H9 (cell line): ENCODE results near the gene GNL3. TPM values are rescaled to one million over a fixed set of nuclear protein-coding genes. Genes with fewer than 3 reads are reported as not detected.
A peak's percentile ranks its signal among the peaks of the same experiment; 100 is the strongest.

Source experiments
- DNase-seq: peaks from one replicate; pipeline ENCODE4 v3.0.0-alpha.2; 2017
- H2AFZ ChIP-seq: one replicate; pipeline ENCODE4 v1.6.1; 2013; ENCODE audit warnings: mild to moderate bottlenecking, low read length, control low read depth, moderate library complexity
- H2AK5ac ChIP-seq: 2 replicates; pipeline ENCODE4 v1.6.1; 2013; ENCODE audit warnings: low read length, control low read depth, mixed read lengths; ENCODE audit not compliant: insufficient read length
- H2BK120ac ChIP-seq: one replicate; pipeline ENCODE4 v1.6.1; 2013; ENCODE audit warnings: low read depth, mild to moderate bottlenecking, low read length, control low read depth, inconsistent platforms; ENCODE audit not compliant: poor library complexity, severe bottlenecking
- H2BK12ac ChIP-seq: 2 replicates; pipeline ENCODE4 v1.6.1; 2013; ENCODE audit warnings: low read length, control low read depth, mixed read lengths, low read depth; ENCODE audit not compliant: insufficient read length
- H2BK15ac ChIP-seq: 2 replicates; pipeline ENCODE4 v1.6.1; 2013; ENCODE audit warnings: low read depth, low read length, control low read depth
- H2BK20ac ChIP-seq: one replicate; pipeline ENCODE4 v1.6.1; 2013; ENCODE audit warnings: low read depth, mild to moderate bottlenecking, low read length, control low read depth, inconsistent platforms; ENCODE audit not compliant: poor library complexity, severe bottlenecking
- H2BK5ac ChIP-seq: 2 replicates; pipeline ENCODE4 v1.6.1; 2013; ENCODE audit warnings: low read length, control low read depth, mixed read lengths; ENCODE audit not compliant: insufficient read length
- H3K14ac ChIP-seq: 2 replicates; pipeline ENCODE4 v1.6.1; 2013; ENCODE audit warnings: low read length, control low read depth; ENCODE audit not compliant: insufficient read depth
- H3K18ac ChIP-seq: 2 replicates; pipeline ENCODE4 v1.6.1; 2013; ENCODE audit warnings: low read depth, mild to moderate bottlenecking, mixed read lengths, low read length, control low read depth; ENCODE audit not compliant: insufficient read length
- H3K23ac ChIP-seq: 2 replicates; pipeline ENCODE4 v1.6.1; 2013; ENCODE audit warnings: low read length, control low read depth, mixed read lengths, low read depth; ENCODE audit not compliant: insufficient read length
- H3K23me2 ChIP-seq: 2 replicates; pipeline ENCODE4 v1.6.1; 2013; ENCODE audit warnings: low read depth, mild to moderate bottlenecking, mixed read lengths, low read length, control low read depth; ENCODE audit not compliant: insufficient read length, poor library complexity, severe bottlenecking
- H3K27ac ChIP-seq: 2 replicates; pipeline ENCODE4 v1.5.1; 2013; ENCODE audit warnings: low read length, control low read depth, mixed read lengths, low read depth; ENCODE audit not compliant: insufficient read length
- H3K27me3 ChIP-seq: 2 replicates; pipeline ENCODE4 v1.6.1; 2013; ENCODE audit warnings: low read length, control low read depth, inconsistent platforms; ENCODE audit not compliant: insufficient read depth
- H3K4ac ChIP-seq: 2 replicates; pipeline ENCODE4 v1.6.1; 2013; ENCODE audit warnings: low read depth, mild to moderate bottlenecking, control low read depth, inconsistent platforms, low read length, moderate library complexity
- H3K4me1 ChIP-seq: 2 replicates; pipeline ENCODE4 v1.6.1; 2013; ENCODE audit warnings: low read length, control low read depth, inconsistent platforms; ENCODE audit not compliant: insufficient read depth
- H3K4me2 ChIP-seq: 2 replicates; pipeline ENCODE4 v1.6.1; 2013; ENCODE audit warnings: low read length, control low read depth, mixed read lengths; ENCODE audit not compliant: insufficient read length, insufficient read depth
- H3K56ac ChIP-seq: 2 replicates; pipeline ENCODE4 v1.6.1; 2013; ENCODE audit warnings: low read depth, mild to moderate bottlenecking, mixed read lengths, low read length, control low read depth; ENCODE audit not compliant: insufficient read length
- H3K79me1 ChIP-seq: 2 replicates; pipeline ENCODE4 v1.6.1; 2013; ENCODE audit warnings: low read depth, mild to moderate bottlenecking, moderate library complexity, low read length, control low read depth, inconsistent platforms; ENCODE audit not compliant: insufficient read depth, poor library complexity, severe bottlenecking
- H3K79me2 ChIP-seq: 2 replicates; pipeline ENCODE4 v1.6.1; 2013; ENCODE audit warnings: low read length, control low read depth, inconsistent platforms; ENCODE audit not compliant: insufficient read depth
- H3K9ac ChIP-seq: 2 replicates; pipeline ENCODE4 v1.6.1; 2013; ENCODE audit warnings: low read length, control low read depth, mixed read lengths; ENCODE audit not compliant: insufficient read length; ENCODE audit errors: extremely low read depth
- H3K9me3 ChIP-seq: one replicate; pipeline ENCODE4 v1.6.1; 2013; ENCODE audit warnings: low read depth, low read length, inconsistent platforms; ENCODE audit not compliant: control insufficient read depth
- H3T11ph ChIP-seq: one replicate; pipeline ENCODE4 v1.6.1; 2013; ENCODE audit warnings: mild to moderate bottlenecking, low read length, control low read depth, inconsistent platforms
- H4K20me1 ChIP-seq: one replicate; pipeline ENCODE4 v1.6.1; 2013; ENCODE audit not compliant: control insufficient read depth, insufficient read length, insufficient read depth
- H4K5ac ChIP-seq: 2 replicates; pipeline ENCODE4 v1.6.1; 2013; ENCODE audit warnings: low read depth, mild to moderate bottlenecking, mixed read lengths, low read length, control low read depth; ENCODE audit not compliant: insufficient read length
- H4K8ac ChIP-seq: replicated peaks from 2 replicates; pipeline ENCODE4 v1.6.1; 2013; ENCODE audit warnings: low read length, control low read depth, mixed read lengths, low read depth; ENCODE audit not compliant: insufficient read length
- H4K91ac ChIP-seq: 2 replicates; pipeline ENCODE4 v1.6.1; 2013; ENCODE audit warnings: low read depth, mild to moderate bottlenecking, moderate library complexity, mixed read lengths, low read length, control low read depth; ENCODE audit not compliant: insufficient read length
- H3K27ac Mint-ChIP-seq, 3 experiments: 2 replicates in 2 of 3; 3 replicates in 1 of 3; pipeline ENCODE4 v1.8.0; 2020 to 2021; ENCODE audit warnings: mixed read lengths in 3 of 3, mild to moderate bottlenecking in 1 of 3, moderate library complexity in 1 of 3
- H3K27me3 Mint-ChIP-seq: 2 replicates; pipeline ENCODE4 v1.8.0; 2021; ENCODE audit warnings: low read depth, mild to moderate bottlenecking, moderate library complexity, mixed read lengths
- H3K36me3 Mint-ChIP-seq, 3 experiments: 2 replicates in 2 of 3; 3 replicates in 1 of 3; pipeline ENCODE4 v1.8.0; 2020 to 2021; ENCODE audit warnings: low read depth in 3 of 3, mixed read lengths in 3 of 3; ENCODE audit not compliant: insufficient read depth in 1 of 3
- H3K4me1 Mint-ChIP-seq, 2 experiments: 2 replicates each; pipeline ENCODE4 v1.8.0; 2020; ENCODE audit warnings: mixed read lengths in 2 of 2
- H3K4me3 Mint-ChIP-seq, 2 experiments: 2 replicates in 1 of 2; 3 replicates in 1 of 2; pipeline ENCODE4 v1.8.0; 2020 to 2021; ENCODE audit warnings: mild to moderate bottlenecking in 2 of 2, mixed read lengths in 2 of 2, moderate library complexity in 1 of 2
- H3K9me3 Mint-ChIP-seq, 2 experiments: 2 replicates in 1 of 2; 3 replicates in 1 of 2; pipeline ENCODE4 v1.8.0; 2020; ENCODE audit warnings: mild to moderate bottlenecking in 2 of 2, mixed read lengths in 2 of 2, moderate library complexity in 1 of 2
- WGBS: extraction: QIAGEN DNeasy Blood & Tissue Kit; methylation state at CpG from one replicate; pipeline ENCODE4 v1.1.7; 2013; ENCODE audit warnings: missing lambda C conversion rate, low lambda C conversion rate, mixed read lengths; ENCODE audit not compliant: insufficient read length; ENCODE audit errors: extremely low coverage; 5-methylcytosine and 5-hydroxymethylcytosine counted together
- total RNA-seq: library from RNA; stranded (reverse); gene quantifications from 2 replicates; pipeline ENCODE4 v1.2.1, GENCODE V29; 2021
- TF ChIP-seq, protein P1 (sequence below): fragments of 200-600 bp; sonication (generic); conservative IDR thresholded peaks from 3 replicates; pipeline ENCODE4 v1.8.0; 2021; ENCODE audit warnings: antibody characterized with exemption, mild to moderate bottlenecking

The GNL3 gene
- total RNA-seq, 1 experiment from 2014 or later = 250 TPM

DNA sequence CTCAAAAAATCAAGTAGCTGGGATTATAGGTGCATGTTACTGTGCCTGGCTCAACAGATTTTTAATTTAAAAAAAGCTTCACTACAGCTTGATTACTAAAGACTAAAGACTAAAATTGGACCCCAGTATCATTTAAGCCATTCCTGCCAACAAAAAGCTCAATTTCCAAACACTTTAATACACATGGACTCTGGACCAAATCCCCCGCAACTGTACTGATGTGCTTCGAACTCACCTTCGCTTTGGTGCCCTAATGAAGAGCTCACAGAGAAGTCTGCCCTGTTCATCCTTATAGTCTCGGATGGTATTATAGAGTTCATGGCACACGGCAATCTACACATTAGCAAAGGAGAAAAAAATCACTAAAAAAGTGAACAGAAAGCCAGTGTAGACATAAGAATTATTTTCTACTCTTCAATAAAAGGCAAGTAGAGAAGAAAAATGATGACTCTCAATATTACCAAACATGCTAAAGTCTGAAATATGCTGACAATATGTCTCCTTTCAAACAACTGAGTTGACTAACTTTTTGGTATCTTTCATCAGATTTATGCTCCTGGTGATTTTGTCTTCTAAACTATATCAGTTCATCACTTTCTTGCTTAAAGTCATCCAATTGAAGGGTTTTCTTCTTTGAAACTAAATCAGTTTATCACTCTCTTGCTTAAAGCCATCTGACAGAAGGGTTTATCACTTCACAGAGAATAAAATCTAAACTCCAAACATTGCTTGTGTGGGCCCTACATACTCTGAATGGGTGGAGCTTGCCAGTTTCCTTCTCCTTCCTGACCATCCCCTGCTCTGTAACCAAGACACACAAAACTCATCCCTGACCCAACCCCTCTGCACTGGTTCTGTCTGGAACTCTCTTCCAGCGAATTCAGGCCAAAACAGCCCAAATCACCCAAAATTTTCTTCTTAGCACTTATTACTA, 7.3 kb upstream of the GNL3 start:
- Mint-ChIP-seq H3K27me3 (no peaks in the 10 kb centered on the region), H3K4me3 (no peak overlapping the region), H3K27ac (0 out of 7 replicates have a peak overlapping the region, but pooled peaks of 1 of the 3 experiments have one; percentile 38), H3K4me1 (peaks cover 10 to 12% of the 10 kb centered on the region in 2 experiments), H3K9me3 (no peaks in the 10 kb centered on the region), H3K36me3 (peaks cover 24 to 59% (median 56%) of the 10 kb centered on the region in 3 experiments; a peak in 6 of 7 replicates)
- Histone ChIP-seq H2BK15ac (no peak overlapping the region), H2BK120ac (no peak overlapping the region), H3K27ac (no peak overlapping the region), H3K23me2 (no peaks in the 10 kb centered on the region), H4K5ac (no peak overlapping the region), H3K4ac (no peak overlapping the region), H3K18ac (no peak overlapping the region), H2BK12ac (no peak overlapping the region), H4K91ac (no peak overlapping the region), H3K14ac (no peak overlapping the region), H4K20me1 (no peaks in the 10 kb centered on the region), H3K79me2 (peaks cover 3% of the 10 kb centered on the region; the same call in 1 of the 2 replicates), H3K56ac (no peak overlapping the region), H3T11ph (no peak overlapping the region), H2BK20ac (no peak overlapping the region), H2BK5ac (no peak overlapping the region), H3K27me3 (no peaks in the 10 kb centered on the region), H3K9me3 (no peaks in the 10 kb centered on the region), H4K8ac (no peak overlapping the region), H3K9ac (no peak overlapping the region), H3K4me2 (no peak overlapping the region), H3K23ac (no peak overlapping the region), H2AFZ (no peak overlapping the region), H3K79me1 (peaks cover 3% of the 10 kb centered on the region), H2AK5ac (no peak overlapping the region), H3K4me1 (no peaks in the 10 kb centered on the region)
- TF ChIP-seq, protein P1, sequence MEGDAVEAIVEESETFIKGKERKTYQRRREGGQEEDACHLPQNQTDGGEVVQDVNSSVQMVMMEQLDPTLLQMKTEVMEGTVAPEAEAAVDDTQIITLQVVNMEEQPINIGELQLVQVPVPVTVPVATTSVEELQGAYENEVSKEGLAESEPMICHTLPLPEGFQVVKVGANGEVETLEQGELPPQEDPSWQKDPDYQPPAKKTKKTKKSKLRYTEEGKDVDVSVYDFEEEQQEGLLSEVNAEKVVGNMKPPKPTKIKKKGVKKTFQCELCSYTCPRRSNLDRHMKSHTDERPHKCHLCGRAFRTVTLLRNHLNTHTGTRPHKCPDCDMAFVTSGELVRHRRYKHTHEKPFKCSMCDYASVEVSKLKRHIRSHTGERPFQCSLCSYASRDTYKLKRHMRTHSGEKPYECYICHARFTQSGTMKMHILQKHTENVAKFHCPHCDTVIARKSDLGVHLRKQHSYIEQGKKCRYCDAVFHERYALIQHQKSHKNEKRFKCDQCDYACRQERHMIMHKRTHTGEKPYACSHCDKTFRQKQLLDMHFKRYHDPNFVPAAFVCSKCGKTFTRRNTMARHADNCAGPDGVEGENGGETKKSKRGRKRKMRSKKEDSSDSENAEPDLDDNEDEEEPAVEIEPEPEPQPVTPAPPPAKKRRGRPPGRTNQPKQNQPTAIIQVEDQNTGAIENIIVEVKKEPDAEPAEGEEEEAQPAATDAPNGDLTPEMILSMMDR = no peak
- DNase-seq = no peak
- WGBS = no CpG with 5 or more reads among the region's 6 CpGs
